GM18519 (cell line): ENCODE results near the gene CLIP3.
"Not testable (repeated sequence)": the region's sequence is repeated elsewhere in the genome, so short reads cannot be mapped to it uniquely, and the experiment has no call there.

Source experiments
- ATAC-seq: cut with Tn5 transposase; IDR thresholded peaks from one replicate; pipeline ENCODE4 v1.9.1; 2021; ENCODE audit warnings: mild to moderate bottlenecking, moderate library complexity; ENCODE audit not compliant: unreplicated experiment, low FRiP score

Gene CLIP3

GRCh38 chr19:36032251-36033104 lies at the start of gene CLIP3:
Gene CLIP3, minus strand, starts transcription at chr19:36032873. Its CDS starts 516 bp downstream, at chr19:36032357.
- no peak for ATAC-seq

- no peak for ATAC-seq
Observed at GRCh38 chr19:36081894-36082293, 49.2 kb upstream of the CLIP3 start.

GRCh38 chr19:36081385-36081784 lies 48.7 kb upstream of the CLIP3 start:
- ATAC-seq: no peak

GRCh38 chr19:36079389-36079945 lies 46.8 kb upstream of the CLIP3 start:
- ATAC-seq: no peak

- no peak for ATAC-seq
Observed at GRCh38 chr19:36073121-36073876, 40.6 kb upstream of the CLIP3 start.

- ATAC-seq: no peak
Observed at GRCh38 chr19:36072081-36072480, 39.4 kb upstream of the CLIP3 start.

GRCh38 chr19:36068810-36069499 lies 36.3 kb upstream of the CLIP3 start:
- ATAC-seq: not testable (repeated sequence)

GRCh38 chr19:36067681-36068080 lies 35.0 kb upstream of the CLIP3 start:
- no peak for ATAC-seq

- no peak for ATAC-seq
Observed at GRCh38 chr19:36064826-36065225, 32.2 kb upstream of the CLIP3 start.

GRCh38 chr19:36061367-36061766 lies 28.7 kb upstream of the CLIP3 start:
- no peak for ATAC-seq

GRCh38 chr19:36060430-36060829 lies 27.8 kb upstream of the CLIP3 start:
- ATAC-seq: no peak

- no peak for ATAC-seq
Observed at GRCh38 chr19:36059180-36059910, 26.7 kb upstream of the CLIP3 start.

- ATAC-seq: no peak
Observed at GRCh38 chr19:36058481-36059179, 26.0 kb upstream of the CLIP3 start.

GRCh38 chr19:36054733-36055686 lies 22.3 kb upstream of the CLIP3 start, which contains the start of gene WDR62:
Gene WDR62, plus strand, starts transcription at chr19:36054897. Its CDS starts 75 bp downstream, at chr19:36054972.
- ATAC-seq: peak; percentile 57

GRCh38 chr19:36054119-36054732 lies 21.6 kb upstream of the CLIP3 start, which contains the start of gene THAP8:
Gene THAP8, minus strand, starts transcription at chr19:36054285. Its CDS starts 68 bp downstream, at chr19:36054217.
- ATAC-seq: peak; percentile 64

- no peak for ATAC-seq
Observed at GRCh38 chr19:36051637-36052036, 19.0 kb upstream of the CLIP3 start.

- ATAC-seq: no peak
Observed at GRCh38 chr19:36051236-36051635, 18.6 kb upstream of the CLIP3 start.
